Left renal pelvis (tissue), 4 donors: ENCODE measurements around the gene PHC3. TPM values are rescaled to one million over a fixed set of nuclear protein-coding genes. Genes with fewer than 3 reads are reported as not detected.
"Not testable (repeated sequence)": the region's sequence is repeated elsewhere in the genome, so short reads cannot be mapped to it uniquely, and the experiment has no call there.

Experiments
- DNase-seq, 4 donors: peaks; one replicate each; pipeline ENCODE4 v3.0.0-alpha.2; 2013; ENCODE audit warnings: low read depth in 4 of 4, low spot score in 3 of 4
- polyA plus RNA-seq, 4 donors: library from polyadenylated mRNA; unstranded; fragments of 120-200 nt; gene quantifications; one replicate each; pipeline ENCODE4 v1.2.1, GENCODE V29; 2013; ENCODE audit not compliant: insufficient read length in 4 of 4

The PHC3 gene
- polyA plus RNA-seq: 10 to 100 TPM; 25.7 to 33.5 (median 30.9) TPM

- peak; percentile 82 to 86 (median 84) for DNase-seq
These were observed at the start of gene PHC3 for GRCh38 chr3:170180908-170181885. Gene PHC3 (minus strand): TSS chr3:170181733. CDS start chr3:170181715, 18 bp downstream.

GRCh38 chr3:170228093-170228766 lies 46.7 kb upstream of the PHC3 start:
- DNase-seq: no peak

GRCh38 chr3:170226426-170226960 lies 45.0 kb upstream of the PHC3 start:
- DNase-seq: no peak

GRCh38 chr3:170225166-170225565 lies 43.6 kb upstream of the PHC3 start:
- DNase-seq: no peak

GRCh38 chr3:170222647-170223541 lies 41.4 kb upstream of the PHC3 start:
- DNase-seq: peak in 2 of 4 donors; percentile 25 to 36

- DNase-seq: peak; percentile 91 to 98 (median 96)
These were observed 40.6 kb upstream of the PHC3 start, which contains the start of gene PRKCI for GRCh38 chr3:170221924-170222646. Gene PRKCI (plus strand): TSS chr3:170222424. CDS start chr3:170222670, 246 bp downstream.

GRCh38 chr3:170220871-170221270 lies 39.3 kb upstream of the PHC3 start:
- no peak for DNase-seq

GRCh38 chr3:170219850-170220249 lies 38.3 kb upstream of the PHC3 start:
- DNase-seq: no peak

- no peak for DNase-seq
These were observed 30.1 kb upstream of the PHC3 start for GRCh38 chr3:170211668-170212067.

- no peak for DNase-seq
These were observed 26.2 kb upstream of the PHC3 start for GRCh38 chr3:170207717-170208116.

- DNase-seq: not testable (repeated sequence)
These were observed 24.7 kb upstream of the PHC3 start for GRCh38 chr3:170206164-170206762.

GRCh38 chr3:170205302-170205701 lies 23.8 kb upstream of the PHC3 start:
- DNase-seq: no peak

GRCh38 chr3:170204509-170204908 lies 23.0 kb upstream of the PHC3 start:
- no peak for DNase-seq

GRCh38 chr3:170204023-170204472 lies 22.5 kb upstream of the PHC3 start:
- DNase-seq: no peak

GRCh38 chr3:170203457-170203856 lies 21.9 kb upstream of the PHC3 start:
- no peak for DNase-seq

GRCh38 chr3:170201527-170201926 lies 20.0 kb upstream of the PHC3 start:
- DNase-seq: no peak

- no peak for DNase-seq
These were observed 19.5 kb upstream of the PHC3 start for GRCh38 chr3:170200987-170201386.

GRCh38 chr3:170196833-170197232 lies 15.3 kb upstream of the PHC3 start:
- no peak for DNase-seq

GRCh38 chr3:170195759-170196158 lies 14.2 kb upstream of the PHC3 start:
- DNase-seq: not testable (repeated sequence)
